ENCODE results near the gene IFIT2.

Gene IFIT2

GRCh38 chr10:89257581-89257980, 44.3 kb upstream of the IFIT2 start:
- DNase-seq: no peak
- in situ Hi-C loops (cut with HindIII; ENCODE audit: low pct_ligation_motif_present, low sequenced_read_pairs): no loop called here
- no peak for TF ChIP-seq CTCF (IDR thresholded peaks at IDR 0.05; ENCODE audit: low read depth, low read length, missing control alignments)
- Histone ChIP-seq H3K27ac (no peak overlapping the region), H3K27me3 (replicated peaks) (no peaks in the 10 kb centered on the region), H3K36me3 (replicated peaks) (no peaks in the 10 kb centered on the region), H3K4me3 (ENCODE audit: low read depth, low read length) (no peak overlapping the region)

- TF ChIP-seq CTCF (IDR thresholded peaks at IDR 0.05; ENCODE audit: low read depth, low read length, missing control alignments): no peak
- Histone ChIP-seq H3K27me3 (replicated peaks) (no peaks in the 10 kb centered on the region), H3K36me3 (replicated peaks) (no peaks in the 10 kb centered on the region), H3K4me3 (ENCODE audit: low read depth, low read length) (no peak overlapping the region), H3K27ac (no peak overlapping the region)
- in situ Hi-C loops (cut with HindIII; ENCODE audit: low pct_ligation_motif_present, low sequenced_read_pairs): no loop called here
- no peak for DNase-seq
Observed at GRCh38 chr10:89258881-89259280, 43.0 kb upstream of the IFIT2 start.

GRCh38 chr10:89262086-89263051, 39.5 kb upstream of the IFIT2 start:
- Histone ChIP-seq H3K36me3 (replicated peaks) (no peaks in the 10 kb centered on the region), H3K27me3 (replicated peaks) (no peaks in the 10 kb centered on the region), H3K27ac (no peak overlapping the region), H3K4me3 (ENCODE audit: low read depth, low read length) (no peak overlapping the region)
- DNase-seq: no peak
- TF ChIP-seq CTCF (IDR thresholded peaks at IDR 0.05; ENCODE audit: low read depth, low read length, missing control alignments): no peak
- in situ Hi-C loops (cut with HindIII; ENCODE audit: low pct_ligation_motif_present, low sequenced_read_pairs): no loop called here

GRCh38 chr10:89263091-89263490, 38.8 kb upstream of the IFIT2 start:
- TF ChIP-seq CTCF (IDR thresholded peaks at IDR 0.05; ENCODE audit: low read depth, low read length, missing control alignments): no peak

GRCh38 chr10:89263531-89263930, 38.3 kb upstream of the IFIT2 start:
- H3K27me3 ChIP-seq (replicated peaks): no peaks in the 10 kb centered on the region
- H3K27ac ChIP-seq: no peak overlapping the region
- in situ Hi-C loops (cut with HindIII; ENCODE audit: low pct_ligation_motif_present, low sequenced_read_pairs): no loop called here
- no peak overlapping the region for H3K4me3 ChIP-seq (ENCODE audit: low read depth, low read length)
- H3K36me3 ChIP-seq (replicated peaks): no peaks in the 10 kb centered on the region
- DNase-seq: no peak
- no peak for TF ChIP-seq CTCF (IDR thresholded peaks at IDR 0.05; ENCODE audit: low read depth, low read length, missing control alignments)

More at GRCh38 chr10:89263091-89263490, 38.8 kb upstream of the IFIT2 start:
- Histone ChIP-seq H3K4me3 (ENCODE audit: low read depth, low read length) (no peak overlapping the region), H3K36me3 (replicated peaks) (no peaks in the 10 kb centered on the region), H3K27me3 (replicated peaks) (no peaks in the 10 kb centered on the region), H3K27ac (no peak overlapping the region)
- in situ Hi-C loops (cut with HindIII; ENCODE audit: low pct_ligation_motif_present, low sequenced_read_pairs): no loop called here
- DNase-seq: no peak

Measured in brain microvascular endothelial cell (primary cell).